Thyroid gland (tissue), 4 donors: ENCODE results near the gene GRAMD1B. TPM values are rescaled to one million over a fixed set of nuclear protein-coding genes. Genes with fewer than 3 reads are reported as not detected.

Experiments used
- DNase-seq, 2 donors: peaks; one replicate each; pipeline ENCODE4 v3.0.0-alpha.2; 2019
- H3K27ac ChIP-seq, 3 donors: fragments of 200-600 bp; sonication (generic); 1 replicate in 2 of 3; 2 replicates in 1 of 3; pipeline ENCODE4 v1.5.1; 2016 to 2019; ENCODE audit warnings: mild to moderate bottlenecking in 1 of 3, moderate library complexity in 1 of 3
- H3K27me3 ChIP-seq: fragments of 200-600 bp; sonication (generic); one replicate; pipeline ENCODE4 v1.5.1; 2019
- H3K36me3 ChIP-seq, 2 donors: fragments of 200-600 bp; sonication (generic); one replicate each; pipeline ENCODE4 v1.5.1; 2016 to 2019
- H3K4me1 ChIP-seq, 2 donors: fragments of 200-600 bp; sonication (generic); one replicate each; pipeline ENCODE4 v1.5.1; 2017 to 2019
- H3K4me3 ChIP-seq, 3 donors: fragments of 200-600 bp; sonication (generic); replicated peaks in 1 of 3; 1 replicate in 2 of 3; 2 replicates in 1 of 3; pipeline ENCODE4 v1.5.1; 2016; ENCODE audit warnings: mild to moderate bottlenecking in 1 of 3
- H3K9me3 ChIP-seq: fragments of 200-600 bp; sonication (generic); one replicate; pipeline ENCODE4 v1.5.1; 2017
- CTCF ChIP-seq, 6 experiments: fragments of 200-600 bp in 3 of 6; fragments of 450-650 bp in 3 of 6; sonication (generic) in 3 of 6; IDR thresholded peaks; one replicate each; pipeline ENCODE4 v1.5.1; 2016 to 2019; ENCODE audit warnings: antibody characterized with exemption in 6 of 6, mild to moderate bottlenecking in 2 of 6, inconsistent platforms in 1 of 6, moderate library complexity in 1 of 6
- POLR2A ChIP-seq, 2 donors: fragments of 450-650 bp; IDR thresholded peaks; one replicate each; pipeline ENCODE4 v1.6.1; 2017; ENCODE audit warnings: antibody characterized with exemption in 2 of 2, mild to moderate bottlenecking in 2 of 2, moderate library complexity in 1 of 2
- WGBS, 2 donors: methylation state at CpG; one replicate each; pipeline ENCODE4 v1.1.5; 2017; 5-methylcytosine and 5-hydroxymethylcytosine counted together
- intact Hi-C: fragments of 100-400 bp; cut with DNase I; formaldehyde crosslinking; loops from one replicate; pipeline ENCODE4 v1.15.1; 2023
- total RNA-seq, 4 donors: library from RNA; depleted of rRNA; stranded (reverse); fragments of >200 nt; gene quantifications; one replicate each; pipeline ENCODE4 v1.2.3, GENCODE V29; 2016

The GRAMD1B gene
- total RNA-seq, 4 donors from 2014 or later: 7.0 to 22.7 (median 9.2) TPM

GRCh38 chr11:123562158-123562557 lies 132.1 kb downstream of the GRAMD1B start:
- intact Hi-C loops: no loop called here
- Histone ChIP-seq H3K36me3 (no peaks in the 10 kb centered on the region), H3K27me3 (no peaks in the 10 kb centered on the region), H3K9me3 (no peaks in the 10 kb centered on the region), H3K4me1 (peaks cover 36 to 67% of the 10 kb centered on the region in 2 donors), H3K4me3 (no peak overlapping the region), H3K27ac (peak overlapping the region; percentile 68 to 94 (median 93))
- 57 to 75% methylated on average over 7 of the region's 7 CpGs for WGBS, 2 donors
- no peak for TF ChIP-seq CTCF (IDR thresholded peaks at IDR 0.05)
- no peak for TF ChIP-seq POLR2A (IDR thresholded peaks at IDR 0.05)
- DNase-seq: peak; percentile 34 to 35

- no peak for DNase-seq
- peaks cover 37 to 72% of the 10 kb centered on the region in 2 donors for H3K4me1 ChIP-seq
- no peaks in the 10 kb centered on the region for H3K36me3 ChIP-seq
- 92 to 94% methylated on average over 8 of the region's 8 CpGs for WGBS, 2 donors
- TF ChIP-seq POLR2A (IDR thresholded peaks at IDR 0.05): no peak
- no peak for TF ChIP-seq CTCF (IDR thresholded peaks at IDR 0.05)
- H3K4me3 ChIP-seq: no peak overlapping the region
- intact Hi-C loops: no loop called here
- no peaks in the 10 kb centered on the region for H3K27me3 ChIP-seq
- no peaks in the 10 kb centered on the region for H3K9me3 ChIP-seq
- H3K27ac ChIP-seq: peak overlapping the region in 2 of 3 donors; percentile 93 to 94
Measured at GRCh38 chr11:123562829-123563228, 132.8 kb downstream of the GRAMD1B start.

- Histone ChIP-seq H3K36me3 (no peaks in the 10 kb centered on the region), H3K9me3 (no peaks in the 10 kb centered on the region), H3K27ac (peak overlapping the region in 1 of 3 donors; percentile 94), H3K27me3 (no peaks in the 10 kb centered on the region), H3K4me1 (peaks cover 32 to 68% of the 10 kb centered on the region in 2 donors), H3K4me3 (no peak overlapping the region)
- 100% methylated on average over 3 of the region's 3 CpGs for WGBS, 2 donors
- DNase-seq: no peak
- intact Hi-C loops: no loop called here
- TF ChIP-seq POLR2A (IDR thresholded peaks at IDR 0.05) (no peak), CTCF (IDR thresholded peaks at IDR 0.05) (no peak)
Measured at GRCh38 chr11:123564221-123564620, 134.2 kb downstream of the GRAMD1B start.

- peak in 1 of 2 donors; percentile 18 for DNase-seq
- peaks cover 25 to 59% of the 10 kb centered on the region in 2 donors for H3K4me1 ChIP-seq
- WGBS, 2 donors: 29 to 38% methylated on average over 4 of the region's 4 CpGs
- H3K36me3 ChIP-seq: no peaks in the 10 kb centered on the region
- peak overlapping the region; percentile 55 to 74 (median 65) for H3K27ac ChIP-seq
- no peak for TF ChIP-seq POLR2A (IDR thresholded peaks at IDR 0.05)
- TF ChIP-seq CTCF (IDR thresholded peaks at IDR 0.05): no peak
- H3K4me3 ChIP-seq: no peak overlapping the region
- no peaks in the 10 kb centered on the region for H3K9me3 ChIP-seq
- H3K27me3 ChIP-seq: no peaks in the 10 kb centered on the region
- intact Hi-C loops: no loop called here
Measured at GRCh38 chr11:123566852-123567251, 136.8 kb downstream of the GRAMD1B start.

DNA sequence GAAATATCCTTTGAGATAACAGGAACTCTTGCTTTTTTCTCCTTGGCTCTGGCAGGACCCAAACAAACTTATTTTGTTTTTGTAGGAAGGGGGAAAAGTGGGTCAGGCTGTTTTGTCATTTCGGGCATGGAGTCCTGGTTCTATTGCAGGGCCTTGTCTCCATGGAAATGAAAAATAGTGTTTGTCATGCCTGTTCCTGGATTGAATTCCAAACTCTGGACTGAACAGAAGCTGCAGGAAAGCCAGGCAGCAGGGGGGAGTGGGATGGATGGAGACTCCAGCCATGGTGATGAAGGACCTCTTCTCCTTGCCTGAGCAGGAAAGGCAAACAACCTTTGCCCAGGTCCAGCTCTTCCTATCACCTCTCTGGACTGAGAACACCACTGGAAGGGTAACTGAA lies 137.4 kb downstream of the GRAMD1B start:
- Histone ChIP-seq H3K4me3 (no peak overlapping the region), H3K27ac (peak overlapping the region; percentile 55 to 74 (median 65)), H3K9me3 (no peaks in the 10 kb centered on the region), H3K27me3 (no peaks in the 10 kb centered on the region), H3K36me3 (no peaks in the 10 kb centered on the region), H3K4me1 (peaks cover 24 to 53% of the 10 kb centered on the region in 2 donors)
- TF ChIP-seq POLR2A (IDR thresholded peaks at IDR 0.05): no peak
- no peak for TF ChIP-seq CTCF (IDR thresholded peaks at IDR 0.05)
- DNase-seq: peak; percentile 78 to 83
- WGBS, 2 donors: 15 to 29% methylated on average over 1 of the region's 1 CpG
- intact Hi-C loops: no loop called here
